Measurements from ENCODE around the gene POLR2E. TPM values are rescaled to one million over a fixed set of nuclear protein-coding genes. Genes with fewer than 3 reads are reported as not detected.
"Not testable (repeated sequence)": the region's sequence is repeated elsewhere in the genome, so short reads cannot be mapped to it uniquely, and the experiment has no call there.

The POLR2E gene
- total RNA-seq, 2 experiments from 2014 or later, result 45.8 to 49.0 TPM

GRCh38 chr19:1130771-1131717 lies 35.9 kb upstream of the POLR2E start:
- Histone ChIP-seq H3K4me1 (ENCODE audit: insufficient read depth, low read length) (peaks cover 90% of the 10 kb centered on the region), H3K27me3 (ENCODE audit: control insufficient read depth in 1 of 2, insufficient read depth in 2 of 2, low read length in 2 of 2) (no peaks in the 10 kb centered on the region), H3K9me3 (ENCODE audit: control insufficient read depth in 1 of 2, insufficient read depth in 1 of 2, low read length in 2 of 2) (peaks cover 0 to 8% of the 10 kb centered on the region in 2 experiments), H3K4me3 (ENCODE audit: low read length) (peak overlapping the region; percentile 95), H3K27ac (ENCODE audit: low read depth in 1 of 2, low read length in 2 of 2) (peak overlapping the region; percentile 87 to 92), H3K36me3 (ENCODE audit: insufficient read depth, low read length) (peaks cover 26% of the 10 kb centered on the region)
- peak in 13 of 14 experiments; percentile 42 to 83 (median 67) for DNase-seq
- intact Hi-C loops (cut with DNase I, micrococcal nuclease), result loop anchor here (5.0 kb wide), 2 partner anchors 41 to 61 kb away; partner anchors contain the start of gene SBNO2 (in 1 of the 2)
- peak overlapping the region; percentile 90 for H3K4me3 Mint-ChIP-seq
- H3K36me3 Mint-ChIP-seq (ENCODE audit: low read depth), result peaks cover 18% of the 10 kb centered on the region
- H3K4me1 Mint-ChIP-seq (ENCODE audit: low read depth), result peaks cover 32% of the 10 kb centered on the region
- no peaks in the 10 kb centered on the region for H3K9me3 Mint-ChIP-seq
- TF ChIP-seq, protein P1, sequence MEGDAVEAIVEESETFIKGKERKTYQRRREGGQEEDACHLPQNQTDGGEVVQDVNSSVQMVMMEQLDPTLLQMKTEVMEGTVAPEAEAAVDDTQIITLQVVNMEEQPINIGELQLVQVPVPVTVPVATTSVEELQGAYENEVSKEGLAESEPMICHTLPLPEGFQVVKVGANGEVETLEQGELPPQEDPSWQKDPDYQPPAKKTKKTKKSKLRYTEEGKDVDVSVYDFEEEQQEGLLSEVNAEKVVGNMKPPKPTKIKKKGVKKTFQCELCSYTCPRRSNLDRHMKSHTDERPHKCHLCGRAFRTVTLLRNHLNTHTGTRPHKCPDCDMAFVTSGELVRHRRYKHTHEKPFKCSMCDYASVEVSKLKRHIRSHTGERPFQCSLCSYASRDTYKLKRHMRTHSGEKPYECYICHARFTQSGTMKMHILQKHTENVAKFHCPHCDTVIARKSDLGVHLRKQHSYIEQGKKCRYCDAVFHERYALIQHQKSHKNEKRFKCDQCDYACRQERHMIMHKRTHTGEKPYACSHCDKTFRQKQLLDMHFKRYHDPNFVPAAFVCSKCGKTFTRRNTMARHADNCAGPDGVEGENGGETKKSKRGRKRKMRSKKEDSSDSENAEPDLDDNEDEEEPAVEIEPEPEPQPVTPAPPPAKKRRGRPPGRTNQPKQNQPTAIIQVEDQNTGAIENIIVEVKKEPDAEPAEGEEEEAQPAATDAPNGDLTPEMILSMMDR (IDR thresholded peaks at IDR 0.05), result no peak
- CTCF ChIA-PET, result interaction anchor here (0.9 to 3.3 kb wide), 4 partner anchors 18 to 267 kb away, joined by 3 to 18 read pairs (median 4); no protein-coding TSS in a partner anchor
- POLR2A ChIA-PET, result interaction anchor here (0.7 to 4.8 kb wide), 18 partner anchors 11 to 138 kb away, joined by 3 to 27 read pairs (median 6); partner anchors contain the start of genes ARHGAP45, CIRBP and SBNO2
- H3K27me3 Mint-ChIP-seq, result no peaks in the 10 kb centered on the region
- peak; percentile 15 for ATAC-seq (ENCODE audit: poor library complexity)
- H3K27ac Mint-ChIP-seq, result peak overlapping the region; percentile 96

- POLR2A ChIA-PET, result interaction anchor here (2.3 to 4.8 kb wide), 4 partner anchors 17 to 140 kb away, joined by 8 to 27 read pairs (median 14); partner anchors contain the start of genes ARHGAP45 and CIRBP
- H3K4me3 ChIP-seq (ENCODE audit: low read length), result no peak overlapping the region
- H3K27ac ChIP-seq (ENCODE audit: low read depth in 1 of 2, low read length in 2 of 2), result peak overlapping the region in 1 of 2 donors; percentile 34
- Mint-ChIP-seq H3K27me3 (no peaks in the 10 kb centered on the region), H3K9me3 (no peaks in the 10 kb centered on the region), H3K4me1 (ENCODE audit: low read depth) (peaks cover 27% of the 10 kb centered on the region), H3K36me3 (ENCODE audit: low read depth) (peaks cover 29% of the 10 kb centered on the region), H3K4me3 (peak overlapping the region; percentile 90), H3K27ac (peak overlapping the region; percentile 96)
- TF ChIP-seq, protein P1 (IDR thresholded peaks at IDR 0.05), result no peak
- no peaks in the 10 kb centered on the region for H3K27me3 ChIP-seq (ENCODE audit: control insufficient read depth in 1 of 2, insufficient read depth in 2 of 2, low read length in 2 of 2)
- ATAC-seq (ENCODE audit: poor library complexity) (no peak), DNase-seq (no peak)
- H3K9me3 ChIP-seq (ENCODE audit: control insufficient read depth in 1 of 2, insufficient read depth in 1 of 2, low read length in 2 of 2), result peaks cover 0 to 8% of the 10 kb centered on the region in 2 experiments
- CTCF ChIA-PET, result interaction anchor here (3.3 kb wide), 1 partner anchor 16 kb away, joined by 18 read pairs; no protein-coding TSS in a partner anchor
- H3K4me1 ChIP-seq (ENCODE audit: insufficient read depth, low read length), result peaks cover 83% of the 10 kb centered on the region
- intact Hi-C loops (cut with DNase I, micrococcal nuclease), result no loop called here
- H3K36me3 ChIP-seq (ENCODE audit: insufficient read depth, low read length), result peaks cover 40% of the 10 kb centered on the region
These were observed 34.4 kb upstream of the POLR2E start for GRCh38 chr19:1129535-1129934.

DNA sequence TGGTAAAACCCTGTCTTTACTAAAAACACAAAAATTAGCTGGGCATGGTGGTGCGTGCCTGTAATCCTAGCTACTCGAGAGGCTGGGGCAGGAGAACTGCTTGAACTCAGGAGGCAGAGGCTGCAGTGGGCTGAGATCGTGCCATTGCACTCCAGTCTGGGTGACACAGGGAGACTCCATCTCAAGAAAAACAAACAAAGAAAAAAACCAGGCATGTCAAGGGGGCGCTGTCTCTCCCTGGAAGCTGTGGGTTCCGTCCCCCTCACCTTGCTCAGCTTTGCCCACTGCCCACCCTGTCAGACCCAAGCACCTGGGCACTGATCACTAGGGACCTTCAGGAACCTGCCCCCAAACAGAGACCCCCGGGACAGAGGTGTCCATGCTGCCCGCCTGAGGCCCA lies 33.9 kb upstream of the POLR2E start:
- H3K27me3 ChIP-seq (ENCODE audit: control insufficient read depth in 1 of 2, insufficient read depth in 2 of 2, low read length in 2 of 2); H3K9me3 ChIP-seq (ENCODE audit: control insufficient read depth in 1 of 2, insufficient read depth in 1 of 2, low read length in 2 of 2); intact Hi-C loops (cut with DNase I, micrococcal nuclease); ATAC-seq (ENCODE audit: poor library complexity); H3K4me3 ChIP-seq (ENCODE audit: low read length); H3K4me3 Mint-ChIP-seq; DNase-seq; H3K9me3 Mint-ChIP-seq; H3K27me3 Mint-ChIP-seq: not testable (repeated sequence)
- Histone ChIP-seq H3K36me3 (ENCODE audit: insufficient read depth, low read length) (peaks cover 44% of the 10 kb centered on the region), H3K4me1 (ENCODE audit: insufficient read depth, low read length) (peaks cover 83% of the 10 kb centered on the region), H3K27ac (ENCODE audit: low read depth in 1 of 2, low read length in 2 of 2) (peak overlapping the region in 1 of 2 donors; percentile 34)
- CTCF ChIA-PET, result interaction anchor here (0.5 to 3.3 kb wide), 2 partner anchors 16 to 57 kb away, joined by 3 to 18 read pairs; no protein-coding TSS in a partner anchor
- peaks cover 27% of the 10 kb centered on the region for H3K4me1 Mint-ChIP-seq (ENCODE audit: low read depth)
- POLR2A ChIA-PET, result interaction anchor here (2.7 kb wide), 1 partner anchor 54 kb away, joined by 8 read pairs; no protein-coding TSS in a partner anchor
- peak overlapping the region; percentile 36 for H3K27ac Mint-ChIP-seq
- H3K36me3 Mint-ChIP-seq (ENCODE audit: low read depth), result peaks cover 29% of the 10 kb centered on the region

Measured in CD4-positive, alpha-beta T cell (primary cell).